Stimulated activated CD4-positive, alpha-beta T cell treated with anti-CD3 and anti-CD28 coated beads, Interleukin-1b, Interleukin-23, amount 100 ng/mL, for 4 hours (primary cell): Measurements from ENCODE around the gene SGMS1.
"Not testable (repeated sequence)": the region's sequence is repeated elsewhere in the genome, so short reads cannot be mapped to it uniquely, and the experiment has no call there.

Experiments
- DNase-seq, 2 donors: peaks; one replicate each; pipeline ENCODE4 v3.0.0-alpha.2; 2020; ENCODE audit warnings: low read depth in 2 of 2

The SGMS1 gene

DNA sequence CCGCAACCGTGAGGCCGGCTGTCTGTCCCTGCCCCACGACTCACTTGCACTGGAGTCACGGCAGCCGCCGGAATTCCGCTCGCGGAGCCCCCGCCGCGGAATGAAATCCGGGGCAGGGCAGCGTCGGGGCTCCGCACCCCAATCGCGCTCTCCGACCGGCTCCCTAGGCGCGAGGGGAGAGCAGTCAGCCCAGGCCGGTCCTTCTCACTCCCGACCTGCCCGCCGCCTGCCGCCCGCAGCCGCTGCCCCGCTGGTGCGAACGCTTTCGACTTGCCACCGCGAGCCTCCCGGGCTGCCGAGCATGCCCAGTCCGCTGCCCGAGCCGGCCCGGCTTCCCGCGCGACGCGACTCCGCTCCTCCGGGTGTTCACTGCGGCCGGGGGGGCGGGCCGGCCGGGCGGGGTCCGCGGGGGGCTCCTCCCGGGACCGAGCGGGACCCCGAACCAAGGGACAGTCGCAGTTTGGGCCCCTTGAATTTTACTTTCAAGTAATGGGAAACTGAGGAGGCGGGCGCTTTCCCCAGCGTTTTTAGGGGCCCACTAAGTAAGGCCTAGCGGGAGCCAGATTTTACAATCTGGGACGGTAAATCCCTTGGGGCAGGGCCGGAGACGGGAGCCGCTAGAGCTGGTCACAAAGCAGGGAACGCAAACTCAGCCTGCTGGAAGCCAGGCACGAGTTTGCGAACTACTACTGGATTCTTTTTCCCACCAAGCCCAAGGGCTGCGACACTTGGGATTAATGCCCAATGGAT lies at the start of gene SGMS1:
TSS of gene SGMS1 (minus strand) at position 294 of the 750 bp plus-strand sequence. CDS start 279,842 bp downstream, outside the sequence.
- peak; percentile 67 to 76 for DNase-seq

GRCh38 chr10:50672152-50672551 lies 48.4 kb upstream of the SGMS1 start:
- DNase-seq: not testable (repeated sequence)

- not testable (repeated sequence) for DNase-seq
Measured at GRCh38 chr10:50671645-50672044, 47.9 kb upstream of the SGMS1 start.

GRCh38 chr10:50669957-50670356 lies 46.2 kb upstream of the SGMS1 start:
- DNase-seq: not testable (repeated sequence)

GRCh38 chr10:50667353-50667752 lies 43.6 kb upstream of the SGMS1 start:
- DNase-seq: not testable (repeated sequence)

DNA sequence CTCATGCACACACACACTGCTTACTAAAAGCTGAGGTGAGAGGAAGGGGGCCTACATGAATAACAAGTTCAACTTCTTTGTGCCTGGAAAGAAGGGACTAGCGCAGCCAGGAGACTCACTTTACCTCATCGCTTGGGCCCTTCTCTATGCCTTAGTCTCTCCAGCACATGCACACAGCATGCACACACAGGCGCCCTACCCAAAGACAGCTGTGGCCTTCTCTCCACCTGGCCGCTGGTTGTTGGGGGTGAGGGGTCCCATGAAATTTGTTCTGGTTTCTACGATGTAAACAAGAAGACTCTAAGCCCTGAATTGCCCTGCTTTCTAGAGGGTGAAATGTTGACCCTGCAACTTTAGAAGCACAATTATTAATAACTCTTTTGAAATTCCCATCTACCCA lies 38.7 kb upstream of the SGMS1 start:
- DNase-seq: not testable (repeated sequence)

DNA sequence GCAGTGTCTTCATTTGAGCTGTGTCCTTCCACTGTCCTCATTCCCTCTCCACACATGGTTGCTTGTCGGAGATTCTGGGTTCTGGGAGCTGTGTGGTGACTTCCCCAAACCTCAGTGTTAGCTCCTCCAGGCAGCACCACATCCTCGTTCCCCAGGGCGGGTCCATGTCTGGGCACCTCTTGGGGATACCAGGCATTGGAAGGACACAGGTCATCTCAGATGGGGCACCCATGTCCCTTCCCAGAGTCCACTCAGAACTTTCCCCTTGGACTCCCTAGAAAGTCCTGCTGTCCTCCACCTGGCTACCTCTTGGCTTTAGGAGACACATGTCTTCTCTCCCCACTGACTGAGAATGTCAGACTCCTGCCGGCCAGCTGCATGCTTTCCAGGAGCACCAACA lies 37.8 kb upstream of the SGMS1 start:
- not testable (repeated sequence) for DNase-seq

GRCh38 chr10:50659865-50660730 lies 36.3 kb upstream of the SGMS1 start:
- DNase-seq: peak in 1 of 2 donors; percentile 18

DNA sequence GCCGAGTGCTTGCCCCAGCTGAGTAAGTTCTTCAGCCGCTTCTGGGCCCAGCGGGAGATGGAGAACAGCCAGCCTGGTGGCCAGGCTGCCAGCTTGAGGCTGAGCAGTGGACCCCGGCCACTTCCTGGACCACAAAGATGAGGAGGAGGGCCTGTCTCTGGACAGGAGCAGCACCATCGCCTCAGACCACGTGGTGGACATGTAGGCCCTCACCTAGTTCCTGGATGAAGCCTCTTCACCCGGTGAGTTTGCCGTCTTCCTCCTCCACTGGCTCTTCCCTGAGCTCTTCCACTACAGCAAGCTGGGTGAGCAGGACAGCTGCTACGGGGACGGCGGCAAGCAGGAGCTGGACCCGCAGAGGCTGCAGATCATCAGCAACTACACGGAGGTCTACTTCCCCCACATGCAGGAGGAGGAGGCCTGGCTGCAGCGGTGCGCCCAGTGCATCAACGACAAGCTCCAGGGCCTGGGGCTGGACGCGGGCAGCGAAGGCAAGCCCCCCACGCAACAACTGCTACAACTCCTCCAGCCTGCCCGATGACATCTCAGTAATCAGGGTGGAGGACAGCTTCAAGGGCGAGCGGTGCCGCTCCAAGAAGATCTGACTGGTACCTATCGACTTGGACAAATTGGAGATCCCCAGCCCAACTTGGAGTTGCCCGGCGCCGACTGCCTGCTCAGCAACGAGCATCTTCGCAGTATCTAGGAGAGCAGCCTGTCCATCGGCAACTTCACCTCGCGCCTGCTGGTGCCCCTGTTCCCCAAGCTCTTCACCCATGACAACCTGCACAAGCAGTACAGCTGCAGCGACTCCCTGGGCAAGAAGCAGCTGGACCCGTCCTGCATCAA lies 35.5 kb upstream of the SGMS1 start:
- not testable (repeated sequence) for DNase-seq

- DNase-seq: no peak
Measured at GRCh38 chr10:50658165-50658564, 34.4 kb upstream of the SGMS1 start.

DNA sequence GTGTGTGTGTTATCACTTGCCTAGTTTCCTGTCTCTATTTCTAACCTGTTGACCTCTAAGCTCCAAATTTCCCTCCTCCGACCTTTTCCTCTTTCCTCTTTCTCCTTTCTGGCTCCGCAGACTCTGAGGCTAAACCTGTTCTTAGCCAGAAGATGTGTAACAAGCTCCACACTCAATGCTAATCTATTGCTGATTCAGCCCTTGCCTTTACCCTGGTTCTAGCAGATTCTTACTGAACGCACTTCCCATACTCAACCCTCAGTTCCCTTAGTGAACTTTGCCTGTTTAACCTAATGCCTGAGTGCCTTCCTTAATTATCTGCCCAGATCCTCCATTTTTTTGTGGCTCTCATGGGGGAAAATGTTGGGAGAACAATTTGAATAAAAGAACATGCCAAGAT lies 30.0 kb upstream of the SGMS1 start:
- DNase-seq: no peak

DNA sequence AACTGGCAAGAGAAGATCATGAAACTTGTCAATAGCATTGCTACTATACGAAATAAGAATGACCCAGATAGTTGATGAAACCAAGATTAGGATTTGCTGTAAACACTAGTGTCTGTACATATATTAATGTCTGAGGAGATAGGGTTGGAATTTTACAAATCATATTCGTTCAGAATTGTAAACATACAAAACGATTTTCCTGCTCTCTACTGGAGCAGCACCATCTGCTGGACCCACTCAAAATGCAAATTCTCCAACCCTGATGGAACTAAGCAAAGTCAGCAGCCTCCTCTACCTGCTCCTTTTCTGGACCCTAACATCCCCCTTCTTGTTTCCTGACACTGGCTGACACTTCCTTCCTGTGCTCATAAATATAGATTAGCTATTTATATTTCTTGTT lies 29.4 kb upstream of the SGMS1 start:
- no peak for DNase-seq

DNA sequence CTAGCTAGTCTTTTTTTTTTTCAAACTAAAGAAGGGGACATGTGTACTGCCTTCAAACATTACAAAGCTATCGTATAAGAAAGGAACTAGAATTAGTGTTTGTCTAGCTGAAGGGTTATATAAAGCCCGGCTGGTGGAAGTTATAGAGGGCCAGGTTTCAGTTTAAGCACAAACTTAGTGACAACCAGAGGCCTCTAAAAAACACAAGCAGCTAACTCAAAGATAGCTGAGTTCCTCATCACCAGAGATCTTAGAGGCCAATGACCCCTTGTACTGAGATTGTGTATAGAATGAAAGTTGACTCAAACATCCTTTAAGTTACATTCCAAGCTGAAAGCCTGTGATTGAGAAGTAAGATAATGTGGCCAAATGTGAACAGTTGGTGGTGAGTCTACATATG lies 28.1 kb upstream of the SGMS1 start:
- DNase-seq: no peak

- no peak for DNase-seq
Measured at GRCh38 chr10:50650481-50650880, 26.7 kb upstream of the SGMS1 start.

- DNase-seq: no peak
Measured at GRCh38 chr10:50648935-50649227, 25.1 kb upstream of the SGMS1 start.

- no peak for DNase-seq
Measured at GRCh38 chr10:50648089-50648934, 24.6 kb upstream of the SGMS1 start.

DNA sequence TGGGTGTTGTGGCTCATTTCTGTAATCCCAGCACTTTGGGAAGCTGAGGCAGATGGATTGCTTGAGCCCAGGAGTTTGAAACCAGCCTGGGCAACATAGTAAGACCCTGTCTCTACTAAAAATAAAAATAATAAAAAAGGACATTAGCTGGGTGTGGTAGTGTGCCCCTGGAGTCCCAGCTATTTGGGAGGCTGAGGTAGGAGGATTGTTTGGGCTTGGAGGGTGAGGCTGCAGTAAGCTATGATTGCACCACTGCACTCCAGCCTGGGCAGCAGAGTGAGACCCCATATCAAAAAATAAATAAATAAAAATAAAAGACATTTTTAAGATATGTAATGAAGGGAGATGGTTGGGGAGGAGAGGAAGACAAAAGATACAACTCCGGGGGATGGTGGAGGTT lies 23.6 kb upstream of the SGMS1 start:
- not testable (repeated sequence) for DNase-seq

DNA sequence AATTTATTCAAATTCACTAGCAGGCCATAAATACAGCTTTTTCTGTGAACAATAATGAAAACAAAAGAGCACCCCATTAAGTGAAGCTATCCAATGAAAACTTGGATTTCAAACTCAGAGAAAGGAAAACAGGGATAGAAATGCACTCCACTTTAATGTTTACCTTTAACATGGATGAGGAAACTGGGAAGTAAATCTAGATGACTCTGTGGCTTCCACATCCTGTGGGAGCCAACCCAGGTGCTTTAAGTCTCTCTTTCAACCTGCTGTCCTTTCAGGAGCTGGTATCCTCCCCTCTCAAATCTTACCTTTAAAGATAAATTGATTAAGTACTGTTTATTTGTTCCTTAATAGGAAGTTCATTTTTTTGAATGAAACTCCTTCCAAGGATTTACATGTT lies 21.5 kb upstream of the SGMS1 start:
- DNase-seq: no peak

DNA sequence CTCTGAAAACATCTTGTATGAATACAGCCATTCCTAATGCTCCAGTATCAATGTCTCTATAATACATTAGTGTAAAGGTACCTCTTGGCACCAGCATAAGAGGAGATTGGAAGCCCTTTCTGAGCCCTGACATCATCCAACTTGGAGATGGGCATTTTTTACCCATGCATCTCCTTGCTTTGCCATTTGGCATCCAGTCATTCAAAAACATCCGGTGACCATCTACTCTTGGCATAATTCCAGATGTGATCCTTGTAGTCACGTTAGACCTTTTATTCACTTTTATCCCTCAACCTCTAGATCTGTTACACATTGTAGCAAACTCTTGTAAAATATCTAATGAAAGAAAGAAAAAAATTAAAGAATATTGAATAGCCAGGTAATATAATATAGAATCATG lies 17.9 kb upstream of the SGMS1 start:
- DNase-seq: no peak

DNA sequence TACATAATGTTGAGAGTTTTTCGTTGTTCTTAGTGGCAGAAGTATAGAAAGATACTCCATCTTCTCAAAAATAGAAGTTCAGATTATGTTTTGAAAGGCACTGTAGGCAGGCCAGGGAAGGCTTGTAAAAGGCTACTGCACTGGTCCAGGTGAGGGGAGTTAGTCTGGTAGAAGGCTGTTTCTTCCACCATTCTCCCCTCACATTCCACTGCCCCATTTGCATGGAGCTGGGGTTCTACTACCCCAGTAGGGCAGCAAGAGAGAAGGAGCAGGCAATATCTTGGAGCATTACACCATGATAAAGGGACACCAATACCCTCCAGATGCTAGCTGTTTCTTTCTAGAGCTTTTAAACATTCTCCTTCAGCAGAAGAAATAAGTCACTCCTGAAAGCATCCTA lies 16.5 kb upstream of the SGMS1 start:
- no peak for DNase-seq
